Mesodermal cell (in vitro differentiated cells): ENCODE measurements around the gene ANGPT4. TPM values are rescaled to one million over a fixed set of nuclear protein-coding genes. Genes with fewer than 3 reads are reported as not detected.

Source experiments
- H3K27ac ChIP-seq: 2 replicates; pipeline ENCODE4 v1.7.0; 2013; ENCODE audit warnings: mild to moderate bottlenecking, low read depth, low read length, moderate library complexity; ENCODE audit not compliant: severe bottlenecking
- H3K36me3 ChIP-seq: 2 replicates; pipeline ENCODE4 v1.7.1; 2013; ENCODE audit warnings: mild to moderate bottlenecking, low read length, moderate library complexity; ENCODE audit not compliant: control insufficient read depth, insufficient read depth
- H3K4me1 ChIP-seq: one replicate; pipeline ENCODE4 v1.7.1; 2013; ENCODE audit warnings: mild to moderate bottlenecking, low read length; ENCODE audit not compliant: insufficient read depth, control insufficient read depth, poor library complexity, severe bottlenecking
- H3K4me3 ChIP-seq: 2 replicates; pipeline ENCODE4 v1.7.0; 2013; ENCODE audit warnings: low read length, control low read depth, mild to moderate bottlenecking; ENCODE audit not compliant: insufficient read depth, poor library complexity, severe bottlenecking; ENCODE audit errors: extremely low read depth
- H3K9me3 ChIP-seq: 2 replicates; pipeline ENCODE4 v1.7.1; 2013; ENCODE audit warnings: mild to moderate bottlenecking, low read length, moderate library complexity; ENCODE audit not compliant: control insufficient read depth
- WGBS, 2 experiments: methylation state at CpG; one replicate each; pipeline ENCODE4 v1.1.5; 2013; ENCODE audit warnings: missing lambda C conversion rate in 2 of 2; ENCODE audit not compliant: insufficient coverage in 2 of 2; 5-methylcytosine and 5-hydroxymethylcytosine counted together
- polyA plus RNA-seq, 2 experiments: library from polyadenylated mRNA; stranded (reverse); fragments of 50-300 nt; gene quantifications; one replicate each; pipeline ENCODE4 v1.2.3, GENCODE V29; 2013

Gene ANGPT4
- polyA plus RNA-seq (2013, experiment 1 of 2) = 0.15 TPM
- 0.10 TPM for polyA plus RNA-seq (2013, experiment 2 of 2)

GRCh38 chr20:916125-916799 lies at the start of gene ANGPT4:
ANGPT4 (minus strand) TSS chr20:916334; CDS start chr20:916214, 120 bp downstream.
- Histone ChIP-seq H3K4me3 (no peak within 1 kb of the TSS), H3K9me3 (no peaks in the 10 kb centered on the region), H3K27ac (no peak within 1 kb of the TSS), H3K4me1 (peaks cover 10% of the 10 kb centered on the region), H3K36me3 (no peaks in the 10 kb centered on the region)
- 57 to 80% methylated on average over 6 to 12 of the region's 18 CpGs for WGBS, 2 experiments

GRCh38 chr20:963795-964194 lies 47.7 kb upstream of the ANGPT4 start:
- H3K36me3 ChIP-seq = no peaks in the 10 kb centered on the region
- H3K27ac ChIP-seq = no peak overlapping the region
- H3K9me3 ChIP-seq = no peaks in the 10 kb centered on the region
- 89 to 91% methylated on average over 10 of the region's 10 CpGs for WGBS, 2 experiments
- H3K4me1 ChIP-seq = no peaks in the 10 kb centered on the region
- H3K4me3 ChIP-seq = no peak overlapping the region

- WGBS, 2 experiments = 89 to 97% methylated on average over 6 to 8 of the region's 8 CpGs
- H3K4me3 ChIP-seq = no peak overlapping the region
- no peak overlapping the region for H3K27ac ChIP-seq
- no peaks in the 10 kb centered on the region for H3K4me1 ChIP-seq
- H3K36me3 ChIP-seq = no peaks in the 10 kb centered on the region
- H3K9me3 ChIP-seq = no peaks in the 10 kb centered on the region
These were observed 46.5 kb upstream of the ANGPT4 start for GRCh38 chr20:962683-963082.

DNA sequence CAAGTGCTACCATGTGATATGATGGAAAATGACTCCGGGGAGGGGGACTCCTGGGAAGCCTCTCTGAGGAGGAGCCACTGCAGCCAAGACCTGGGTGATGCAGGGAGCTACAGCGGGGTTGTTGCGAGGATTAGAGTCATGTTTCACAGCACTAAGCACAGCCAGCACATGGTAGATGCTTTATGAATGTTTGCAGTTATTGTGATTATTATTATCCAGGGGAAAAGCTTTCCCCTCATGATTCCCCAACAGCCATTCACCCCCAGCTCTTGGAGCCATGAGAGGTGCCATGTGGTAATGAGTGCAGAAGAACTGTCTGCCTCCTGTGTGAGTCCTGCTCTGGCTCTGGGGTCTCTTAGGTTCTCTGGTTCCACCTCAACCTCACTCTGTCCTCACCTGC lies 46.1 kb upstream of the ANGPT4 start:
- 73 to 86% methylated on average over 1 to 3 of the region's 3 CpGs for WGBS, 2 experiments
- no peaks in the 10 kb centered on the region for H3K9me3 ChIP-seq
- no peaks in the 10 kb centered on the region for H3K36me3 ChIP-seq
- H3K4me3 ChIP-seq = no peak overlapping the region
- H3K4me1 ChIP-seq = no peaks in the 10 kb centered on the region
- H3K27ac ChIP-seq = no peak overlapping the region

DNA sequence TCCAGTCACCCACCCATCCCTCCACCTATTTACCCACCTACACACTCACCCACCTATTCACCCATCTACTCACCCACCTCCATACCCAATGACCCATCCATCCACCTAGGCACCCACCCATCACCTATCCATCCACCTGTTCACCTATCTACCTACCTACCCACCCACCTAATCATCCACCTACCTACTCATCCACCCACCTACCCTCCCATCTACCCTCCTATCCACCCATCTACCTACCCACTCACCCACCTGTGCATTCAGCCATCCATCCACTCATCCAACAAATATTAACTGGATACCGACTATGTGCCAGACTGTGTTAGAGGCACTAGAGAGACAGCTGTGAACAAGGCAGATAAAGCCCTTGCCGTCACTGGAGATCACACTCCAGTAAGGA lies 45.6 kb upstream of the ANGPT4 start:
- WGBS, 2 experiments = 94 to 98% methylated on average over 2 of the region's 2 CpGs
- Histone ChIP-seq H3K4me1 (no peaks in the 10 kb centered on the region), H3K36me3 (no peaks in the 10 kb centered on the region), H3K27ac (no peak overlapping the region), H3K9me3 (no peaks in the 10 kb centered on the region), H3K4me3 (no peak overlapping the region)

DNA sequence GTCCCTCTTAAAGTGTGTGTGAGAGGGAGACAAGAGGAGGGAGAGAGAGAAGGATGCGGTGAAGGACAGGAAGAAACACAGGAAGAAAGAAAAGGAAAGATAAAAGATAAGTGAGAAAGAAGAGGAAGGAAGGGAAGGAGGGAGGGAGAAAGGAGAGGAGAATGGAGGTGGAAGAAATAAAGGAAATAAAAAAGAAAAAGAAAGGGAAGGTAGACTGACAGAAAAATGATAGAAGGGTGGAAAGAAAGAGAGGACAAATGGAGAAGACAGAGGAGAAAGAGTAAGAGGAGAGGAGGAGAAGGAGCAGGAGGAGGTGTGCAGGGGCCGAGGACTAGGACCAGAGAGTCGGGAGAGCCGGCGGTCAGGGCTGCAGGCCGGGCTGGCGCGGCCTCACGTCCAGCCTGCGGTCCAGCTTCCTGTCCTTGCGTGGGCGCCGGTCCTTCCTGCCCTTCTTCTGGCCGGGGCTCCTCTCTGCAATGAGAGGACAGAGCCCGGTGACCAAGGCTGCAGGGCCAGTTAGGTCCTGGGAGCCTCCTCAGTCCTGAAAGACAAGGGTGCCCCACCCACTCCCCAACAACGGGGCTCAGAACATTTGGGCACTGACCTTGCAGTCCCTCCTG lies 44.0 kb upstream of the ANGPT4 start:
- Histone ChIP-seq H3K4me1 (no peaks in the 10 kb centered on the region), H3K27ac (no peak overlapping the region), H3K36me3 (no peaks in the 10 kb centered on the region), H3K9me3 (no peaks in the 10 kb centered on the region), H3K4me3 (no peak overlapping the region)
- 96% methylated on average over 15 to 16 of the region's 16 CpGs for WGBS, 2 experiments

GRCh38 chr20:958936-959815 lies 43.0 kb upstream of the ANGPT4 start:
- Histone ChIP-seq H3K36me3 (no peaks in the 10 kb centered on the region), H3K4me1 (no peaks in the 10 kb centered on the region), H3K9me3 (no peaks in the 10 kb centered on the region), H3K4me3 (no peak overlapping the region), H3K27ac (no peak overlapping the region)
- 85 to 88% methylated on average over 5 to 10 of the region's 19 CpGs for WGBS, 2 experiments

GRCh38 chr20:957544-957943 lies 41.4 kb upstream of the ANGPT4 start:
- no peaks in the 10 kb centered on the region for H3K9me3 ChIP-seq
- H3K27ac ChIP-seq = no peak overlapping the region
- WGBS, 2 experiments = no CpG with 5 or more reads among the region's 1 CpG
- no peaks in the 10 kb centered on the region for H3K4me1 ChIP-seq
- no peaks in the 10 kb centered on the region for H3K36me3 ChIP-seq
- no peak overlapping the region for H3K4me3 ChIP-seq

GRCh38 chr20:956330-956951 lies 40.3 kb upstream of the ANGPT4 start:
- H3K27ac ChIP-seq = no peak overlapping the region
- no peaks in the 10 kb centered on the region for H3K4me1 ChIP-seq
- H3K9me3 ChIP-seq = no peaks in the 10 kb centered on the region
- 16% methylated on average over 7 to 12 of the region's 13 CpGs for WGBS, 2 experiments
- H3K4me3 ChIP-seq = no peak overlapping the region
- no peaks in the 10 kb centered on the region for H3K36me3 ChIP-seq

DNA sequence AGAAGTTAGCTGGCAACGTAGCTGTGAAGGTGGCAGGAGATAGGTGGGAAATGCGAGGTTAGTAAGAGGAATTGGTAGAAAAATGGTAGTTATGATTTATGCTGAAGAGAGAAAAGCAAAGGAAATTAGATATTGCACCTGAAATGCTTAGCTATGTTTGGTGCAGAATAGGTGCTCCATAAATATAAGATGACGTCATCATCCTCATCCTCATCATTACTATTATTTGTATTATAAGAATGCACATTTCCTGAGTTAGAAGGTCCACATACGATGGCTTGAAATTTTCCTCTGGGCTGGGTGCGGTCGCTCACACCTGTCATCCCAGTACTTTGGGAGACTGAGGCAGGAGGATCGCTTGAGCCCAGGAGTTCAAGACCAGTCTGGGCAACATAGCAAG lies 39.5 kb upstream of the ANGPT4 start:
- Histone ChIP-seq H3K4me3 (no peak overlapping the region), H3K4me1 (no peaks in the 10 kb centered on the region), H3K9me3 (no peaks in the 10 kb centered on the region), H3K27ac (no peak overlapping the region), H3K36me3 (no peaks in the 10 kb centered on the region)
- WGBS, 2 experiments = 91 to 100% methylated on average over 4 to 6 of the region's 7 CpGs
